Smooth muscle cell (in vitro differentiated cells): Measurements from ENCODE around the gene ITSN1. TPM values are rescaled to one million over a fixed set of nuclear protein-coding genes. Genes with fewer than 3 reads are reported as not detected.
"Not testable (repeated sequence)": the region's sequence is repeated elsewhere in the genome, so short reads cannot be mapped to it uniquely, and the experiment has no call there.

Source experiments
- DNase-seq: peaks from one replicate; lab custom pipeline; 2025; ENCODE audit not compliant: unreplicated experiment; lab: John Stamatoyannopoulos, UW
- H2AFZ ChIP-seq: fragments of 200-600 bp; sonication (generic); 2 replicates; pipeline ENCODE4 v1.6.0; 2016; ENCODE audit warnings: antibody characterized with exemption, low read depth, mild to moderate bottlenecking
- H3F3A ChIP-seq: fragments of 200-600 bp; sonication (generic); 2 replicates; pipeline ENCODE4 v1.6.0; 2017; ENCODE audit warnings: antibody characterized with exemption, low read depth
- H3K27ac ChIP-seq: fragments of 200-600 bp; sonication (generic); 2 replicates; pipeline ENCODE4 v1.5.1; 2016; ENCODE audit warnings: low read depth, mild to moderate bottlenecking
- H3K27me3 ChIP-seq: fragments of 200-600 bp; sonication (generic); 2 replicates; pipeline ENCODE4 v1.6.1; 2016; ENCODE audit warnings: low read depth, mild to moderate bottlenecking
- H3K36me3 ChIP-seq: fragments of 200-600 bp; sonication (generic); 2 replicates; pipeline ENCODE4 v1.5.1; 2016; ENCODE audit warnings: low read depth
- H3K4me1 ChIP-seq: fragments of 200-600 bp; sonication (generic); 2 replicates; pipeline ENCODE4 v1.5.1; 2016; ENCODE audit warnings: low read depth
- H3K4me2 ChIP-seq: fragments of 200-600 bp; sonication (generic); 2 replicates; pipeline ENCODE4 v1.6.0; 2016; ENCODE audit warnings: mild to moderate bottlenecking
- H3K4me3 ChIP-seq: fragments of 200-600 bp; sonication (generic); 2 replicates; pipeline ENCODE4 v1.5.1; 2016; ENCODE audit warnings: mild to moderate bottlenecking
- H3K79me2 ChIP-seq: fragments of 200-600 bp; sonication (generic); 2 replicates; pipeline ENCODE4 v1.6.0; 2016; ENCODE audit warnings: low read depth, mild to moderate bottlenecking
- H3K9ac ChIP-seq: fragments of 200-600 bp; sonication (generic); 2 replicates; pipeline ENCODE4 v1.6.0; 2016; ENCODE audit warnings: low read depth
- H3K9me3 ChIP-seq: fragments of 200-600 bp; sonication (generic); replicated peaks from 2 replicates; pipeline ENCODE4 v1.5.1; 2016; ENCODE audit warnings: low read depth
- H4K20me1 ChIP-seq: fragments of 200-600 bp; sonication (generic); 2 replicates; pipeline ENCODE4 v1.6.0; 2016; ENCODE audit warnings: low read depth
- CTCF ChIP-seq: fragments of 200-600 bp; sonication (generic); IDR thresholded peaks from 2 replicates; pipeline ENCODE4 v1.5.1; 2017; ENCODE audit warnings: borderline replicate concordance, mild to moderate bottlenecking, antibody characterized with exemption; ENCODE audit not compliant: insufficient read depth, poor library complexity, severe bottlenecking
- WGBS: methylation state at CpG from one replicate; pipeline ENCODE4 v1.1.7; 2016; ENCODE audit warnings: low lambda C conversion rate; 5-methylcytosine and 5-hydroxymethylcytosine counted together
- polyA plus RNA-seq: library from polyadenylated mRNA; unstranded; fragments of >200 nt; fragmentation: Nextera tagmentation; extraction: Ambion mirVana; gene quantifications from 2 replicates; pipeline ENCODE4 v1.2.1, GENCODE V29; 2016
- total RNA-seq: library from RNA; depleted of rRNA; stranded (reverse); fragments of >200 nt; gene quantifications from 2 replicates; pipeline ENCODE4 v1.2.3, GENCODE V29; 2014

Gene ITSN1
- total and polyA plus RNA-seq, 2 experiments from 2014 or later: 36.4 to 76.5 TPM

DNA sequence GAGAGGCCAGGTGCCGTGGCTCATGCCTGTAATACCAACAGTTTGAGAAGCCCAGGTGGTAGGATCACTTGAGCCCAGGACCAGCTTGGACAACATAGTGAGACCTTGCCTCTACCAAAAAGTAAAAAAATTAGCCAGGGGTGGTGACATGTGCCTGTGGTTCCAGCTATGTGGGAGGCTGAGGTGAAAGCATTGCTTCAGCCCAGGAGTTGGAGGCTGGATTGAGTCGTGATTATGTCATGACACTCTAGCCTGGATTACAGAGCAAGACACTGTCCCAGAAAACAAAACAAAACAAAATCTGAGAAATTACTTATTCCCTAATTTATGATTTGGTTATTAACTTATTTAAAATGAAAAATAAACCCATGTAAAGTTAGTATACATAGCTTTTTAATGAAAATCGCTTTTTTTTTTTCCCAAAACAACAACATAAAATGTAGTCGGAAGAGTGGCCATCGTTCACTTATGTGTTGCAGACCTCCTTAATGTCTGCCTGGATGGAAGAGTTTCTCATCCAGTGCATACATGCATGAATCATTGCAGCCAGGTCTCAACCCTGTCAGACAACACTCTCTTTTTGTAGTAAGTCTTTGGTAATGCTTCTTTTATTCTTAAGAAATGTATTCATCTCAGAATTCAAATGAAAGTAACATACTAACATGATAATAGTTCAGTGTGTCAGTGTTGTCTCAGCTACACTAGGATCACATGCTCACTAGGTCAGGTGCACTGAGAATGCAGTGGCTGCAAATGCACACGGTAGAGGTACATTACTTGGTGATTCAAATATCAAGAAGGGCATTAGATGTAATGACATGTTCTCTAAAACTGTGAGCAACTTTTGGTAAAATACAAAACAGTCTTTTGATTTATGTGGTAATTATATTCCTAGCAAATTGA lies 28.0 kb downstream of the ITSN1 start:
- 84% methylated on average over 6 of the region's 6 CpGs for WGBS
- Histone ChIP-seq H3K27me3 (no peaks in the 10 kb centered on the region), H3K9ac (no peak overlapping the region), H3K4me3 (no peak overlapping the region), H3K36me3 (no peaks in the 10 kb centered on the region), H4K20me1 (peaks cover 91% of the 10 kb centered on the region), H3K4me2 (no peak overlapping the region), H3K9me3 (no peaks in the 10 kb centered on the region), H2AFZ (no peak overlapping the region), H3K4me1 (no peaks in the 10 kb centered on the region), H3K79me2 (peaks cover 96% of the 10 kb centered on the region), H3F3A (no peaks in the 10 kb centered on the region), H3K27ac (no peak overlapping the region)
- TF ChIP-seq CTCF: no peak
- no peak for DNase-seq

GRCh38 chr21:33673473-33673872 lies 31.2 kb downstream of the ITSN1 start:
- Histone ChIP-seq H3K4me3 (no peak overlapping the region), H3K79me2 (peaks cover 97% of the 10 kb centered on the region), H3K36me3 (no peaks in the 10 kb centered on the region), H4K20me1 (peaks cover 81% of the 10 kb centered on the region), H3K9me3 (no peaks in the 10 kb centered on the region), H3K4me2 (no peak overlapping the region), H2AFZ (no peak overlapping the region), H3K27ac (no peak overlapping the region), H3F3A (no peaks in the 10 kb centered on the region), H3K27me3 (no peaks in the 10 kb centered on the region), H3K9ac (no peak overlapping the region), H3K4me1 (no peaks in the 10 kb centered on the region)
- no peak for TF ChIP-seq CTCF
- no peak for DNase-seq
- whole genome bisulfite sequencing: 80% methylated on average over 8 of the region's 8 CpGs

GRCh38 chr21:33674226-33674625 lies 31.9 kb downstream of the ITSN1 start:
- no peaks in the 10 kb centered on the region for H3K9me3 ChIP-seq
- no peak overlapping the region for H3K4me2 ChIP-seq
- no peak overlapping the region for H3K4me3 ChIP-seq
- no peak for DNase-seq
- H3K4me1 ChIP-seq: no peaks in the 10 kb centered on the region
- no peak overlapping the region for H3K9ac ChIP-seq
- H2AFZ ChIP-seq: no peak overlapping the region
- WGBS: 97% methylated on average over 1 of the region's 1 CpG
- no peak for TF ChIP-seq CTCF
- H3F3A ChIP-seq: no peaks in the 10 kb centered on the region
- H3K36me3 ChIP-seq: no peaks in the 10 kb centered on the region
- H3K27me3 ChIP-seq: no peaks in the 10 kb centered on the region
- no peak overlapping the region for H3K27ac ChIP-seq
- H4K20me1 ChIP-seq: peaks cover 77% of the 10 kb centered on the region
- peaks cover 97% of the 10 kb centered on the region for H3K79me2 ChIP-seq

GRCh38 chr21:33676666-33677065 lies 34.4 kb downstream of the ITSN1 start:
- H3K4me2 ChIP-seq, H2AFZ ChIP-seq, H3K4me1 ChIP-seq, H3F3A ChIP-seq, H3K9me3 ChIP-seq, H3K27ac ChIP-seq, H3K4me3 ChIP-seq, H3K36me3 ChIP-seq, H3K27me3 ChIP-seq, DNase-seq, H3K9ac ChIP-seq: not testable (repeated sequence)
- 98% methylated on average over 5 of the region's 5 CpGs for WGBS
- Histone ChIP-seq H3K79me2 (peaks cover 99% of the 10 kb centered on the region), H4K20me1 (peaks cover 60% of the 10 kb centered on the region)
